HG02678 (cell line): ENCODE data around the gene NCK2.

Experiments used
- ATAC-seq: cut with Tn5 transposase; IDR thresholded peaks from one replicate; pipeline ENCODE4 v1.9.1; 2021; ENCODE audit warnings: mild to moderate bottlenecking, moderate library complexity; ENCODE audit not compliant: unreplicated experiment

The NCK2 gene

GRCh38 chr2:105734762-105735538, 9.8 kb upstream of the NCK2 start:
- ATAC-seq = no peak

- ATAC-seq = no peak
Measured at GRCh38 chr2:105736145-105736544, 8.6 kb upstream of the NCK2 start.

GRCh38 chr2:105737980-105738657, 6.6 kb upstream of the NCK2 start:
- ATAC-seq = no peak

DNA sequence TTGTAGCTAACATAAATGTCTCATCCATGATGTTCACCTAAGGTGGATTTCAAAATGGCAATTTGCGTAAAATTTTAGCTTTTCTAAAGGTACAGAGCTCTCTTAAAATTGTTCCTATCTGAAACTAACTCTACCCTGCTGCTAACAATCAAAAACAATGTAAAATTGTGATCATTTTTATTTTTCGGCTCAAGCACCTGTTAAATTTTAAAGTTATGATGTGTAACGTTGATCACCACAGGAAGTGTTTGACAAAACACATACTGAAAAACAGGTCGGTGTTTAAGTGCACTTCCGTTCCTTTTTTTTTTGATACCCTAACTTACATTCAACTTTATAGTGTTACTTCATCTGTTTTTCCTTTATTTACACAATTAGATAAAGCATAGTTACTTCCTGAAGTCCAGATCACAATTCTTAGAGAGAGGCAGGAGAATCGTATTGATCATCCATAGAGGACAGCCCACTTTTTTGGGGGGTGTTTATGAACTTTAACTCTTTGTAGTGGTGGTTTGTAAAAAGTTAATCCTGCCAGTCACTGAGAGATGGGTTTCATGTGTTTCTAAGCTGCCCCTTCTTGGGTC, 6.0 kb upstream of the NCK2 start:
- ATAC-seq = no peak

DNA sequence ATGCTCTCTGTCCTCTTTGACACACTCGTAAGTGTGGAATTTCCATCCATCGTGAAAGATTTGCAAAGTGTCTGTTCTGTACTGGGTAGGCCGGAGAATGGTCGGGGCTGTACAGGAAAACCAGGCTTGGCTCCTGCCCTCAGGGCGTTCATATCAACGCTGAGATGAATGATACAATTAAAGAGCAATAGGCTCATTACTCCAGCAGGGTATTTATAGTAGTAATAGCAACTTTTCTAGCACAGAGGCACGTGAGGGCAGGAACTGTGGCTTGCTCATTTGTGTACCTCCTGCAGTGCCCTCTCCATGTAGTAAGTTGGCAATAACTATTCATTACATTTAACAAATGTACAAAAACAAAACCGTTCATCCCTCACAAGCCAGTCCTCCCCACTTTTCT, 5.3 kb upstream of the NCK2 start:
- no peak for ATAC-seq

DNA sequence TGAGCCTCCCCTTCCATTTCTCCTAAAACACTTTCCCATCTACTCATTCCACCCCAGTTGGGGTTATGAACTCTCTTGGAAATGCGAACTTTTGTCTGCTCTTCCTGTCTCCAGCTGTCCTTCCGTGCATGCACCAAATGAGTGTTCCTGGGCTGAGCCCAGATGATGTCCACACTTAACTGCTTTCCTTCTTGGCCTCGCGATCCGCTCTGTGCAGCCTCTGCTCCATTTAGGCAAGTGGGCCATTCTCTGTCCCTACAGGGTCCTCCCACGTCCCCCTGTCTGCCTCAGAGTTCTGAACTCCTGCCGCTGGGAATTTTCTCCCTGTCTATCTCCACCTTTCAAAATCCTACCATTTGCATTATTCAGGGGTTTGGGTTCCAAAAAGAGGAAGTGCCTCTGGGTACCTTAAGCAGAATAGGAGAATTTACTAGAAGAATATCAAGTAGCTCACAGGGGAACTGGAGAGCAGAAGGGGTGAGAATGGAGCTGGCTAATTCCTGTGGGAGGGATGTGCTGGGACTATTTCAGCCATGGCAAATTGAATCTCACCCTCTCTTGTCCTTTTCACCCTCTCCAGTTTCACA, 4.7 kb upstream of the NCK2 start:
- no peak for ATAC-seq

- ATAC-seq = no peak
Measured at GRCh38 chr2:105741174-105741573, 3.5 kb upstream of the NCK2 start.

- no peak for ATAC-seq
Measured at GRCh38 chr2:105741617-105742016, 3.1 kb upstream of the NCK2 start.

GRCh38 chr2:105744091-105744908, 412 bp upstream of the NCK2 start:
- ATAC-seq = peak; percentile 80

GRCh38 chr2:105746177-105747080, 1.7 kb downstream of the NCK2 start:
- peak; percentile 44 for ATAC-seq

- no peak for ATAC-seq
Measured at GRCh38 chr2:105747254-105747894, 2.7 kb downstream of the NCK2 start.

DNA sequence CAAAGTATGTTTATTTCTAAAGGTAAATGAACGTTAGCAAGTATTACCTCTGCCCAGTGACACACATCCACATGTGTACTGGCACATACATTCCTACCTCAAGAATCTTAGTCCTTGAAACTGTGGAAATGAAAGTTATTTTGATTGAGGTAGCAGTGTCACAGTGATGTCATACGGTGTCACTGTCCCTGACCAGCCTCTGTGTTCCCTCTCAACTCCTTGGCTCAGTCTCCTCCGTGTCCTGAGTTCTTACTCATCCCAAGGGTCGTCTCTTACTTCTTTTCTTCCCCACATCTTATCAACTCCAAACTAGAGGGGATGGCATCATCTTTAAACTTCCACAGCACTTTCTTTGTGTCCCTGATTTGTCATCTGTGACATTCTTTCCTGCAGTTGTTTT, 3.3 kb downstream of the NCK2 start:
- ATAC-seq = no peak

DNA sequence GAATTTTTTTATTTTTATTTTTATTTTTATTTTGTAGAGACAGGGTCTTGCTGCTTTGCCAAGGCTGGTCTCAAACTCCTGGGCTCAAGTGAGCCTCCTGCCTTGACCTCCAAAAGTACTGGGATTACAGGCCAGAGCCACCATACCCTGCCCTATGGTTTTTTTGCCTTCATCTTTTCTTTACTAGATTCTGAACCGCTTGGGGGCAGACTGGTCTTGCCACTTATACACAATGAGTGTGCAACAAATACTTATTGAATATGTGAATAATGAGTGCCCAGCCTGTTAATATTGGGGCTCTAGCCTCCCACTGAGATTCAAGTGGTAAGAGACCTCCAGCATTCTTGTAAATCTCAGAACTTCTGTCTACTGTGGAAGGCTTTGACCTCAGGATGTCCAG, 3.9 kb downstream of the NCK2 start:
- no peak for ATAC-seq

- no peak for ATAC-seq
Measured at GRCh38 chr2:105749583-105750400, 5.1 kb downstream of the NCK2 start.

DNA sequence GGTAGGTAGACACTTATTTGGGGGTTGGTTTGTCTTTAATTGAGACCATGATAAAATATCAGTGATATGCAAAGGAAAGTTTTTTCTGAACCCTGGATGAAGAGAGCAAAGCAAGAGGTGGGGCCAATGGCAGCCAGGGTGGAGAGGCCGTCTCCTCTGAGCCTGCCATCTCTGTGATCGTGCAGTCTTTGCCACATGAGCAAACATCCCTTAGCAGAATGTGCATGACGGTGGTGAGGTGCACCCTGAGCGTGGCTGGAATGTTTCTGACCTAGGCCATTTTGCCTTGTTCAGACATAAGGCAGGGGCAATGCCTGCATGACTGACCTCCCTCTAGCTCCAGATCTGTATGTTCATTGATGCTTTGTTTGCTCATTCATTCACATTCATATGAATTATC, 6.0 kb downstream of the NCK2 start:
- no peak for ATAC-seq

GRCh38 chr2:105751272-105751671, 6.6 kb downstream of the NCK2 start:
- ATAC-seq = no peak

GRCh38 chr2:105752691-105753358, 8.1 kb downstream of the NCK2 start:
- no peak for ATAC-seq

GRCh38 chr2:105753380-105753779, 8.7 kb downstream of the NCK2 start:
- no peak for ATAC-seq
